Astrocyte (in vitro differentiated cells and primary cell): ENCODE measurements around the gene ZNF552.
"Not testable (repeated sequence)": the region's sequence is repeated elsewhere in the genome, so short reads cannot be mapped to it uniquely, and the experiment has no call there.

Experiments used
- CTCF ChIP-seq: IDR thresholded peaks from 2 replicates; pipeline ENCODE4 v1.5.1; 2011; ENCODE audit warnings: low read depth, mild to moderate bottlenecking, inconsistent platforms, low read length, moderate library complexity; ENCODE audit not compliant: insufficient read depth
- EZH2 ChIP-seq: IDR thresholded peaks from 2 replicates; pipeline ENCODE4 v1.6.1; 2012; ENCODE audit warnings: mild to moderate bottlenecking, low read length, inconsistent platforms; ENCODE audit not compliant: insufficient read depth

GRCh38 chr19:57854117-57854516, 39.4 kb upstream of the ZNF552 start:
- not testable (repeated sequence) for TF ChIP-seq EZH2, CTCF
